Cardiac septum (tissue), 1 donor: Measurements from ENCODE around the gene LYST. TPM values are rescaled to one million over a fixed set of nuclear protein-coding genes. Genes with fewer than 3 reads are reported as not detected.
"Not testable (repeated sequence)": the region's sequence is repeated elsewhere in the genome, so short reads cannot be mapped to it uniquely, and the experiment has no call there.

ENCODE experiments used
- DNase-seq: peaks from one replicate; pipeline ENCODE4 v3.0.0-alpha.2; 2020; ENCODE audit warnings: low spot score
- intact Hi-C: fragments of 100-400 bp; cut with DNase I; formaldehyde crosslinking; loops from one replicate; pipeline ENCODE4 v1.14.0; 2022
- total RNA-seq: library from RNA; stranded (reverse); fragmentation: NEBNext Ultra II Directional; extraction: Animal tissue kit (Norgen Biotek cat#: 25700); gene quantifications from one replicate; pipeline ENCODE4 v1.2.1, GENCODE V29; 2021
- donor health status: DM: no; HTN: no; CAD: no.

The LYST gene
- total RNA-seq, 1 donor from 2014 or later, result 15.4 TPM

DNA sequence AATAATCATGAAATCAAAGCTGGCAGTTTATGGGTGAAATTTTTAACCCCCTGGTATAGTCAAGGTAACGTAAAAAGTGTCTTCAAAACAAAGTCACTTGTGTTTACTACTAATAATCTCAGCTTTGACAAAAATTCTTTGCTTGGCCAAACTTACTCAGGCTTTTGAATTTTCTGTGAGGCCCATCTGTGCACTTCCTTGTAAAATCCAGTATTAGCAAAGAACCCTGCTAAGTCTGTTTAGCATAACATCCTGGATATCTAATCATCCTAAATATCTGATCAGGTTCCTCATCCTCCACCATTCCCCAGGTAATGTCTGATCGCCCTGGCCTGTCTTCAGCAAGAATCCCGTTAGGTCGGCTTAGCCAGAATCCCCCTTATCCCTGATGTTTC, 3.0 kb downstream of the LYST start:
- intact Hi-C loops, result loop anchor here (10.0 kb wide), 2 partner anchors 201 to 359 kb away; partner anchors contain the start of genes B3GALNT2 and NID1
- DNase-seq, result no peak

DNA sequence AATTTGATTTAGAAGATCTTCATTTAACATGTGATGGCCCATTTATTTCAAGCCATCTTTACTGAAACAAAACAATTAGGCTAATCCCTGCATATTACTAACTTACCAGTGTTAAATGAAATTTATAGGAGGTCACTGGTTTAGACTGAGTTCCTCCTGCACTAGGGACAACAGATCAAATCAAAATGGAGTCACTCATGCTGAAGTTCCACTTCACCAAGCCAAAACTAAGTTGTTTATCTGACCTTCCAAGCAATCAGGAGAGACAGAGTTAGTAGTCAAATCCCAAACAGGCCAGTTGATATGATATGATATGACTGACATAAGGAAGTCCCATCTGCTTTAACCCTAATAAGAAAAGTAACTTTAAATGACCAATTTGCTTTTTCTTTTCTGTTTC, 4.8 kb downstream of the LYST start:
- intact Hi-C loops, result loop anchor here (10.0 kb wide), 2 partner anchors 203 to 357 kb away; partner anchors contain the start of genes B3GALNT2 and NID1

DNA sequence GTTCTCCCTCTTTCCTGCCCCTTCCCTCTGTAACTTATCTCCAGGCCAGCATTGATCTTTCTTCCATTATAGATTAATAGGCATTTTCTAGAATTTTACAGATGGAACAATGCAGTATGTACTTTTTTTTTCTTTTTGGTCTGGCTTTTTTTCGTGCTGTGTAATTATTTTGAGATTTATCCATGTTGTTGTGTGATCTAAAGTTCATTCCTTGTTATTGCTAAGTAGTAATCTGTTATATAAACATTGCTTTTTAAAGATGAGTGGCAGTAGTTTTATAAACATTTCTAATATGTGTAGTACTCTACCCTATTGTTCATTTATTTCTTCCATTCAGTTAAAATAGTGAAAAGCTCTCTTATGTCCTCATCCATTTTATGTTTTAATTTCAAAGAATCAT, 5.9 kb downstream of the LYST start:
- intact Hi-C loops, result loop anchor here (10.0 kb wide), 2 partner anchors 204 to 356 kb away; partner anchors contain the start of genes B3GALNT2 and NID1
- DNase-seq, result no peak

More for the DNA sequence above, 4.8 kb downstream of the LYST start:
- DNase-seq, result no peak

DNA sequence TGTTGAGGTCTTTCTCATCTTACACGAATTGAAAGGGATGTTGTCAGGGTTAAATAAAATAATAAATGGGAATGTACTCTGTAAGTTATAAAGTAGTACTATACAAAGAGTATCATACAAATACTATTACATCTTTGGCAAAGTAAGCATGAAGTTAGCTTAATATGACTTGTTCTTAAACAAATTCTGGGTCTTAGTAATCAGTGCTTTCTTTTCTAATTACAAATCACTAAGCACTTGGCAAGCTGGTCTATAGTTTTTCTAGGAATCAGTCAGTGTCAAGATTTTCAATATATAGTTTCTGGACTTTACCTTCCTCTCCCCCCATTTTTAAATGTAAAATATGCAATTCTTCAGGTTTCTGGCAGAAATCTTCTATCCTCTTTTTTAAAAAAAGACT, 6.9 kb downstream of the LYST start:
- DNase-seq, result no peak
- intact Hi-C loops, result loop anchor here (10.0 kb wide), 2 partner anchors 205 to 355 kb away; partner anchors contain the start of genes B3GALNT2 and NID1

DNA sequence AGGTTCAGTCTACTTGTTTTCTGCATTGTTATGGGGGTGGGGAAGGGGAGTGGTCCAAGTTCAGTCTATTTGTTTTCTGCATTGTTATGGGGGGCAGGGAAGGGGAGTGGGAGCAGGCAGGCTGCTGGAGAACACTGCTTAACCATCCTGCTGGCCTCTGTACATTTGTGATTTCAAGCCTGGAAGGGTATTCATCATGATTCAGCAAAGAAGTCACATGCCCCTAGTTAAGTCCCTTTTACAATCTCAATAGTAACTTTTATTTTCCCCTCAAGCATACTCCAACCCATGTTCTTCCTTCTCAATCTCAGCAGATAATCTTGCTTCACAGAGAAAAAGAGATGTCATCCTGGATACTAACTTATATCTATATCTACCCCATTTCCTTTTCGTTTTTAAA, 7.9 kb downstream of the LYST start:
- DNase-seq, result no peak
- intact Hi-C loops, result no loop called here

DNA sequence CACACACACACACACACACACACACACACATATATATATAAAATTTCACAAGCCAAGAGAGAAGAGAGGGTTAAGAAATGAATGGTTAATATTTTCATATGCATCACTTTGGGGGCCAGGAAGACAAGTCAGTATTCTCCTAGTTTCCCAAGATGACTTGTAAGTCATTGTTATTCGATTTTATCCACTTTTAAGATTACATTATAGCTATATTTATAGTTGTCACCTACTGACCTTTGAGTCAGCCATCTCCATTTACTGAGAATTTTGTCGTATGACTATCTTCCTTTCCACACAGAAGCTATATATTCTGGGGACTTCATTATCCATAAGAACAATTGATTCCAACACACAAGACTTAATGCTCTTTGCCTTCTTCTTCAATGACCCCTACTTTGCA, 8.9 kb downstream of the LYST start:
- DNase-seq, result no peak
- intact Hi-C loops, result no loop called here

DNA sequence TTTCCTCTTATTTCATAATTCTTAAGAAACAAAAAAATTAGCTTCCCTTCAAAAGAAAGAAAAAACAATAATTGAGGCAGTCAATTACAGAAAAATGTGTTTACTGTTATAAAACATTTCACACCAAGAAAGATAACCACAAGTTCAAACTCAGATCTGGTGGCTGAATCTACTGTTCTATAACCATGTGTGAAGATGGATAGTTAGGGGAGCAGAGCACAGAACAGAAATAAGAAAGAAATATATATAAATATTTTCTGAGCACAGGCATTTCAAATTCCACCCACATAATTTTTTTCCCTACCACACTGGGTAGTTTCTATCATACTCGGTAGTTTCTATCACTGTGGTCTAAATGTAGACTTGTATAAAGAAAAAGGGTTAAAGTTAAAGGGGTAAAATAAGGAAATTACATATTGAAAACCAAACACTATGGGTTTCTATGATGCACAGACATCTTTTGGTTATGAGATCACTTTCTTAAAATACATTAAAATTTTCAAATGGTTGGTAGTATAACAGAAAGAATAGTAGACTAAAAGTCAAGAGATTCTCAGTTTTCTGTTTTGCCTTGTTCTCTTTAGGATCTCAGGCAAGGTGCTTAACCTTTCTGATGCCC, 10.8 kb downstream of the LYST start:
- intact Hi-C loops, result no loop called here
- DNase-seq, result no peak

DNA sequence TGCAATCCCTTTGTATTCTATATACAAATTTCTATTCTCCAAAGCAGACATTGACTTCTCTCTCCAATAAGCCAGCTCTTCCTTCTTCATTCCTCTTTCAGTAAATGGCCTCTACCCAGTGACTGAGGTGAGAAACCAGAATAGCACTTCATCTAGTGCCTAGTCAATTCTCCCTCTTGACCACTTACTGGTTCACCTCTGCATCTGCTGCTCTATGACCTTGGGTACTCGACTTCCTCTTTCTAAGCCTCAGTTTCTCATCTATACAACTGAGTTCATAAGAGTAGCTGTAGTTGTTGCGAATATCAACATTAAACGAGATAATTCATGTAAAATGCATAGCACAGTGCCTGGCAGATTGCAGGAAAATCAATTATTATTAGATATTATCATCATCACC, 12.4 kb downstream of the LYST start:
- intact Hi-C loops, result no loop called here
- DNase-seq, result no peak

DNA sequence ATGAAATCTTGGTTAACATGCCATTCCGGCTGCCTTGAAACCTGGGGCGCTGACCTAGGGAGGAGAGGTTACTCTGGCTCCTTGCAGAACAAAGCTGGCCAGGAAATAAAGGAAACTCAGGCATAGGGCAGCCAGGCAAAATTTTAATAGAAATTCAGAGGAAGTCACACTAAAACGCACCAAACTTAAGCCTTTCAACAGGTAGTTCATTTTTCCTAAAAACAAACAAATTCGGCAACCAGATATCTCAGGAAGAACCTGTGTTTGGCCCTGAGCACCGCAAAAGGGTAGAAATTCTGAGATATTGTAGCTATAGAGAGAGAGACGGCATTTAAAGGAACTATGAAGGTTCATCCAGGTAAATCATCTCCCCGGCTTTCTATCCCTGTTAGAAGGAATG, 13.1 kb downstream of the LYST start:
- no peak for DNase-seq
- intact Hi-C loops, result no loop called here

DNA sequence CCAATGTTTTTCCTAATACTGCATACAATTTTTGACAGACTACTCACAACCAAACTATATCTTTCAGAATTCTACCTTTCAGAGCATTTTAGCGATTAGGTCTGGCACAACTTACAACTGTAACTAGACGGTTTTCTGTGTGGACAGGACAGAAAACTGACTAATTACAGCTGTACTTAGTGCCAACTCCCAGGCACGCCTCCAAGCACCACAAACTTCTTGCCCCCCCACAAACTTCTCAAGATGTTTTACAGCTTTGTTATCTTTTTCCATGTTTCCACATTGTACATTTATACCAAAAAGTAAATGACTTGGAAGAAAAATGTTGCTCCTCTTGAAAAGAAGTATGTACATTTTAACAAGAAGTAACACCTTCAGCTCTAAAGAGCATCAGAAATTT, 13.8 kb downstream of the LYST start:
- no peak for DNase-seq
- intact Hi-C loops, result no loop called here

DNA sequence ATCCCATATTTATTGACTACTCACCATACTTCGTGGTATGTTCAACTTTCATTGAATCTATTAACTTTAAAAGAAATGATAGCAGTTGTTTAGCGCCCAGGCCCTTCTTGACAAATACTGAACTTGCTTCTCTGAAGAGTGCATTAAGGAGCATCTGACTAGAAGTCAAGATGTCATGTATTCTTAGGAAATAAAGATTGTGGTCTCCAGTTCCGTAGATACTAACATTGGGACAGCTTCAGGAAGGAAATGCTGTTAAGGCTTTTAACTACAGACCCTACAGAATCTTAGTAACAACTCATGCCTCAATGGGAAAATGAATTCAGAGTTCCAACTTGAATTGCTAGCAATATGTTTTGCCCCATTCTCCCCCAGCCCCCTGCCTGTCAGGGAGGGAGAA, 14.8 kb downstream of the LYST start:
- intact Hi-C loops, result no loop called here
- no peak for DNase-seq

DNA sequence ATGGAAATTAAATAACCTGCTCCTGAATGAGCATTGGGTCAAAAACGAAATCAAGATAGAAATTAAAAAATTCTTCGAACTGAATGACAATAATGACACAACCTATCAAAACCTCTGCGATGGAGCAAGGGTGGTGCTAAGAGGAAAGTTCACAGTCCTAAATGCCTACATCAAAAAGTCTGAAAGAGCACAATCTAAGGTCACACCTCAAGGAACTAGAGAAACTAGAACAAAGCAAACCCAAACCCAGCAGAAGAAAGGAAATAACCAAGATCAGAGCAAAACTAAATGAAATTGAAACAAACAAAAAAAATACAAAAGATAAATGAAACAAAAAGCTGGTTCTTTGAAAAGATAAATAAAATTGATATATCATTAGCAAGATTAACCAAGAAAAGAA, 18.5 kb downstream of the LYST start:
- intact Hi-C loops, DNase-seq: not testable (repeated sequence)

DNA sequence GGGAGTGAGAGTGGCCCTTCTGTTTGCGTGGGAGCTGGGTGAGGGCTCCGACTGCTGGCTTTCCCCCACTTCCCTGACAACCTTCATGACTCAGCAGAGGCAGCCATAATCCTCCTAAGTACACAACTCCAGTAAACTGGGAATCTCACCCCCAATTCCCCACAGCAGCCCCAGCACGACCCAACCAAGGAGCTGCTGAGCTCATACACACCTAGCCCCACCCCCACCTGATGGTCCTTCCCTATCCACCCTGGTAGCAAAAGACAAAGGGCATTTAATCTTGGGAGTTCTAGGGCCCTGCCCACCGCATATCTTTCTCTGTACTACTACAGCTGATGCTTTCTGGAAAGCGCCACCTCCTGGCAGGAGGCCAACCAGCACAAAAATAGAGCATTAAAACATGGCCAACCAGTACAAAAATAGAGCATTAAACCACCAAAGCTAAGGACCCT, 21.0 kb downstream of the LYST start:
- intact Hi-C loops, DNase-seq: not testable (repeated sequence)

DNA sequence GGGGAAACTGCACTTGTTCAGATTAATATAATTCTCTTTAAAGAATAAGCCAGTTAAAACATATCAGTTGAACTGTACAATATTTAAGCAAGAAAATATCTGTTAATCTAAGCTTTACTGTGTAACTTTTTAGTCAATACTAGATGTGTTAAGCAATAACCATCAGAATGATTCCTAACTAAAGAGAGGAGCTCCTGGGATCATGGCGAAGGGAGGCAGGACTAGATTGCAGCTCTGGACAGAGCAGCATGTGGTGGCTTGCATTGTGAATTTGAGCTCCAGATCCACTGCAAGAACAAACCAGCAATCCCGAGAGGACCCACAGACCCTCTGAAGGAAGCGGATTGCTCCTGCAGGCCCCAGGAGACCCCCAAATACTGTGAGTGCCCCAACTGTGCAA, 21.9 kb downstream of the LYST start:
- intact Hi-C loops, result no loop called here
- DNase-seq, result no peak

DNA sequence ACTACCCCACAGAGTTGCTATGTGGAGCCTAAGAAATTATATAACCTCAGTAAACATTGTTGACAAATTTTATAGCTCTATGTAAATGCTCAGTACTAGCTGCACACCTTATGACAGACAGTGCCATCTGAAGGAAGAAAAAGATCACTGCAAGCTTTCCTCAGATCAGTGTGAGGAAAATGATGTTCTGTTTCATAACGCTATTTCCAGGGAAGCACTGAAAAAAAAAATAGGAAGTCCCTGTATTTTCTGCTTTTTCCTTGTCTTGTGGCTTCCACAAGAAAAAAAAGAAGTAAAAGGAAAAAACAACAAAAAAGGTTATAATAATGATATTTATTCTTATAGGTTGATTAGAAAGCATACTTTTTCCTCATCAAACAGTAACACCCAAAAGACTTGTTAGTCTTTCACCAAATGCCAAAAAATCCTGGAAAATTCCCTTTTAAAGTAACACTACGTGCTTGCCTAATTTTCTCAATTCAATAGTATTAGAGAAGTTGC, 23.2 kb downstream of the LYST start:
- no peak for DNase-seq
- intact Hi-C loops, result no loop called here

DNA sequence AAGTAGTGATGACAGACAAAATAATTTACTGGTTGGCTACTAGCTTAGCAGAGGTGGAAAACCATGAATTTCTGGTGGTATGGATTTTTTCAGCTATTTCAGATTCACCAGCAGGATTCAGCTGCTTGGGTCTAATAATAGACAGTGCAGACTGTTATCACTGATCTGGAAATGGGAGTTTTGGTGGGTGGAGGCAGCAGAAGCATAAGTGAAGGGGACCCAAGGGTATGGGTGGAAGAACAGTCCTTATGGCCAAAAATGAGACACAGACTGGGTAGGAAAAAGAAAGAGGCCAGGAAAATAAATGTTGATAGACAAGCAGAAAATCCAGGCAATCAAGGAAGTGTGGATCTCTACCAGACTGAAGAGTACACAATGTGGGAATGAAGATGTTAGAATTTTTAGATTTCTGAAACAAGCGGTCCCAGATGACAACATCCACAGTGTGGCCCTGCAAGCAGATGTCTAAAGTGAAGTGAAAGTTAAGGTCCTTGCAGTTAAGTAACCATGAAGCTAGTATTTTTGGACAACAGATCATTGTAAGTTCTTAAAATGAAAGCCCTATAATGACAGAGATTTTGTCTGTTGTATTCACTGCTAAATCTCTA, 24.7 kb downstream of the LYST start:
- intact Hi-C loops, result no loop called here
- no peak for DNase-seq

DNA sequence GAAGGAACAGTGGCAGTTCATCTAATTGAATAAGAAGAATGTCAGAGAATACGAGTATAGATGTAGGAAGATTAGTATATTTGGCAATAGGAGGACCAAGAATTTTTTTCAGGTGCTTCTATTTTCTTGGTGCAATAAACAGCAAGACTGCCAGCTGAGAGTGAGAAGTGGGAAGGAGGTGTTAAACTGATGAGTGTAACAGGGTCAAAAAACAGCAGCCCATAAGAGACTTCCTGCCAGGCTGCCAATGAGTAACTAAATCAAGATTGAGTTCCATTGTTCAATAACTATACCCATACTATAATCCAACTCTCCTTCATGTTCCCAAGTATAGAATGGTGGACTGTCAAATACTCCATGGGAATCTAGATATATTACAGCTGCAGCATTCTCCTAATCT, 28.7 kb downstream of the LYST start:
- intact Hi-C loops, result no loop called here
- no peak for DNase-seq

DNA sequence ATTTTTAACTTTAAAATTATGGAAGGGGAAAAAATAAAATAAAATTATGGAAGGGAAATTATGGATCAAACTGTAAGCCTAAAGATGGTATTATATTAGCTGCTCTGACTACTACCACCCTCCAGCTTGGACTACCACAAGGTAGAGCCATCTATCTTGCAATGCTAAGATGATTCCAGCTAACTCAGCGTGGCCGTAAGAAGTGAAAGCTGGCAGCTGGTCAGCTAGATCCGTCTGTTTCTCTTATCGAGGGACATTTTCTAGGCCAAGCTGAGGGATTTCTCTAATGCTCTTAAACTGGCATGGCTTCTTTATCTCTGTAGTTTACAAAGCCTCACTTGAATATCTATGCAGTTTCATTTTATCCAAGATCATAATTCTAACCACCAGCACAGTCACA, 31.5 kb downstream of the LYST start:
- DNase-seq, result no peak
- intact Hi-C loops, result no loop called here

DNA sequence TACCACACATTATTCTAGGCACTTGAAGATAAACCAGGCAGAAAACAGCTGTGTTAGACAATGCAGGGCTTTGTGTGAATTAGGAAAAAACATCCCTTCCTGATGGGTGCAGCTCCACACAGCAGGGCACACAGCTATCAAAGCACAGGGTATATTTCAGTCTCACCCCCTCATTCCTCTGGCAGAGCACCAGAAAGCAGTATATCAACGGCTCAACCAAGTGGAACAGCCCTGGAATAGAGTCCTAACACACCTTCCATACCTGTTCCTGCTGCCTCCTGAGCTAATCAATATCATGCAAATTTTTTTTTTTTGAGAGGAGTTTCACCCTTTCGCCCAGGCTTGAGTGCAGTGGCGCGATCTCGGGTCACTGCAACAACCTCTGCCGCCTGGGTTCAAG, 32.1 kb downstream of the LYST start:
- intact Hi-C loops, result no loop called here

DNA sequence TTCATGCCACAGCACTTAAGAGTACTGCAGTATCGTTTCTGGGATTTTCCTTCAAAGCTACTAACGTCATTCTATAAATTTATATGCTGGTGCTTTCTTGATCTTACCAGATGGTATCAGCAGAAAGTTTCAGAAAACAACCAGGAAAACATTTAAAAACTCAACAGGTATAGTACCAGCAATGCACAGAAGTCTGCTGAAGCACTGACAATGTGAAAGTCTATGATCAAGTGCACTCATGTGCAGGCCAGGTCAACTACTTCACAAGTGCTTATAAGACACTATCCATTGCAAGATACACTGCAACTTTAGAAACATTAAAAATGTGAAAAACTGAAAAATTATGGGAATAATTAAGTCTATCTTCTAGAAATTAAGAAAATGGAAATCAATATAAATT, 34.7 kb downstream of the LYST start:
- intact Hi-C loops, result no loop called here
- DNase-seq, result no peak

More for the DNA sequence above, 32.1 kb downstream of the LYST start:
- no peak for DNase-seq

DNA sequence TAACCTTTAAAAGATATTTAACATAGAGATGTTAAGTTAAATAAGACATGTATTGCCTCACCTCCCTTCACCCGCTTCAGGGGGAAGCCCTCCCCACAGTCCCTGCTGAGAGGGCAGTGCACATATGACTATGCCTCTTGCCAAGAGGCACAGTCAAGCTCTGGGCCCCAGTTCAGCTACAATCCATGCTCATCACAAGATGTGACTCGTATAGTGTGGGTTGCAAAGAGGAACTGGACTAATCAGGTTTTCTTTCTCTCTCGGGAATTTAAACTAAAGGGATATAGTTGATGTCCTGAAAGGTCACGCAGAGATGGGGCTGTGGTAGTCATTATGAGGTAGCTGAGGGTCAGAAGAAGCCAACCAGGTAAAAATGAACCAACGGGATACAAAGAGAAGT, 35.6 kb downstream of the LYST start:
- intact Hi-C loops, result no loop called here
- no peak for DNase-seq
